GM21825 (cell line): ENCODE data around the gene USP46.

Experiments used
- ATAC-seq: cut with Tn5 transposase; IDR thresholded peaks from one replicate; pipeline ENCODE4 v1.9.1; 2021; ENCODE audit warnings: mild to moderate bottlenecking, moderate library complexity; ENCODE audit not compliant: unreplicated experiment

USP46 gene

GRCh38 chr4:52622564-52622963, 36.5 kb downstream of the USP46 start:
- ATAC-seq, result no peak

GRCh38 chr4:52621567-52621966, 37.5 kb downstream of the USP46 start:
- no peak for ATAC-seq

GRCh38 chr4:52619591-52619931, 39.5 kb downstream of the USP46 start:
- no peak for ATAC-seq

GRCh38 chr4:52618795-52619590, 40.1 kb downstream of the USP46 start:
- no peak for ATAC-seq

- ATAC-seq, result no peak
Measured at GRCh38 chr4:52617336-52618020, 41.6 kb downstream of the USP46 start.

- ATAC-seq, result no peak
Measured at GRCh38 chr4:52614241-52614640, 44.9 kb downstream of the USP46 start.

GRCh38 chr4:52612341-52612740, 46.8 kb downstream of the USP46 start:
- no peak for ATAC-seq

- ATAC-seq, result no peak
Measured at GRCh38 chr4:52611030-52611555, 48.0 kb downstream of the USP46 start.

GRCh38 chr4:52606726-52607125, 52.4 kb downstream of the USP46 start:
- ATAC-seq, result no peak

GRCh38 chr4:52606040-52606439, 53.1 kb downstream of the USP46 start:
- ATAC-seq, result no peak

- ATAC-seq, result no peak
Measured at GRCh38 chr4:52604215-52604614, 54.9 kb downstream of the USP46 start.

GRCh38 chr4:52600275-52600674, 58.8 kb downstream of the USP46 start:
- no peak for ATAC-seq

GRCh38 chr4:52595001-52595400, 64.1 kb downstream of the USP46 start:
- ATAC-seq, result no peak

GRCh38 chr4:52592287-52592686, 66.8 kb downstream of the USP46 start:
- no peak for ATAC-seq

- ATAC-seq, result no peak
Measured at GRCh38 chr4:52588771-52589591, 70.1 kb downstream of the USP46 start.

- no peak for ATAC-seq
Measured at GRCh38 chr4:52588097-52588496, 71.0 kb downstream of the USP46 start.

GRCh38 chr4:52586069-52586468, 73.0 kb downstream of the USP46 start:
- no peak for ATAC-seq

GRCh38 chr4:52585379-52585778, 73.7 kb downstream of the USP46 start:
- no peak for ATAC-seq

- ATAC-seq, result no peak
Measured at GRCh38 chr4:52579602-52580272, 79.4 kb downstream of the USP46 start.

GRCh38 chr4:52578951-52579350, 80.2 kb downstream of the USP46 start:
- no peak for ATAC-seq

GRCh38 chr4:52577624-52577962, 81.5 kb downstream of the USP46 start:
- ATAC-seq, result no peak
